Measurements from ENCODE around the gene KIAA0408.

Gene KIAA0408

GRCh38 chr6:127481628-127482027 lies 22.4 kb upstream of the KIAA0408 start:
- Histone ChIP-seq H3K27ac (ENCODE audit: low read depth, low read length, severe bottlenecking) (no peak overlapping the region), H3K9me3 (ENCODE audit: control insufficient read depth, low read length) (no peaks in the 10 kb centered on the region), H3K4me3 (ENCODE audit: extremely low read depth, insufficient read depth, low read length, poor library complexity, severe bottlenecking) (no peak overlapping the region), H3K4me1 (ENCODE audit: control insufficient read depth, insufficient read depth, low read length, poor library complexity, severe bottlenecking) (no peaks in the 10 kb centered on the region), H3K36me3 (ENCODE audit: control insufficient read depth, insufficient read depth, low read length) (peaks cover 36% of the 10 kb centered on the region)
- 80 to 90% methylated on average over 2 of the region's 4 CpGs for WGBS, 2 experiments (ENCODE audit: insufficient coverage in 2 of 2)

DNA sequence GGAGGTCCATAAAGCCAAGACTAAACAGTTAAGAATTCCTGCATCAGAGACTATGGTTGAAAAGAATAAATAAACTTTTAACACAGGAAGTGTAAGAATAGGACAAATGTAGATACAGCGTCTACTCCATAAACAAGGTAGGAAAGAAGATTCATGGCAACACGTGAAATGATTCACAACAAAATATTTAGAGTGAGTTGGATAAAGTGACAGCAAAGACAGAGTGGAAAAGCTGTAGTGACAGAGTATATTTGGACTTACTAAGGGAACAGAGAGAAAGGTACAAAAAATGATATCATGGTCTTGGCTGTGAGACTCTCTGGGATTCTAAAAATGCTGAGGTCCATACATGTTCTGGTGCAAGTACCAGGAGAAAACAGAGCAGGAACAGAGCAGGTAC lies 21.9 kb upstream of the KIAA0408 start:
- no peak overlapping the region for H3K27ac ChIP-seq (ENCODE audit: low read depth, low read length, severe bottlenecking)
- peaks cover 39% of the 10 kb centered on the region for H3K36me3 ChIP-seq (ENCODE audit: control insufficient read depth, insufficient read depth, low read length)
- H3K4me1 ChIP-seq (ENCODE audit: control insufficient read depth, insufficient read depth, low read length, poor library complexity, severe bottlenecking), result no peaks in the 10 kb centered on the region
- 89 to 100% methylated on average over 1 of the region's 2 CpGs for WGBS, 2 experiments (ENCODE audit: insufficient coverage in 2 of 2)
- H3K9me3 ChIP-seq (ENCODE audit: control insufficient read depth, low read length), result no peaks in the 10 kb centered on the region
- no peak overlapping the region for H3K4me3 ChIP-seq (ENCODE audit: extremely low read depth, insufficient read depth, low read length, poor library complexity, severe bottlenecking)

GRCh38 chr6:127477658-127478057 lies 18.5 kb upstream of the KIAA0408 start:
- Histone ChIP-seq H3K27ac (ENCODE audit: low read depth, low read length, severe bottlenecking) (no peak overlapping the region), H3K36me3 (ENCODE audit: control insufficient read depth, insufficient read depth, low read length) (peaks cover 56% of the 10 kb centered on the region), H3K9me3 (ENCODE audit: control insufficient read depth, low read length) (no peaks in the 10 kb centered on the region), H3K4me3 (ENCODE audit: extremely low read depth, insufficient read depth, low read length, poor library complexity, severe bottlenecking) (no peak overlapping the region), H3K4me1 (ENCODE audit: control insufficient read depth, insufficient read depth, low read length, poor library complexity, severe bottlenecking) (no peaks in the 10 kb centered on the region)
- WGBS, 2 experiments (ENCODE audit: insufficient coverage in 2 of 2), result no CpG with 5 or more reads among the region's 1 CpG

DNA sequence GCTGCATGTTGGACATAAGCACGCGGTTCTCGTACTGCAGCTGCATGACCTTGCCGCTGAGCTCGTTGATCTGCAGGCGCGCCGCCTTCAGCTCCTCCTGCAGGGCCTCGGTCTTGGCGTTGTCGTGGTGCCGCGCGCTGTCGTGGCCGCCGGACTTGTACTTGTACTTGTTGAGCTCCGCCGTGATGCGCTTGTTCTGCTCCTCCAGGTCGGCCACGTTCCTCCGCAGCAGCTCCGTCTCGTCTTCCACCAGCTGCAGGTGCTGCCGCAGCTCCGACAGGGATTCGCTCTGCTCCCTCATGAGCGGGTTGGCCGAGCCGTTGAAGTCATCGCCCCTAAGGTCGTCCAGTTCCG lies 16.6 kb upstream of the KIAA0408 start:
- Histone ChIP-seq H3K4me3 (ENCODE audit: extremely low read depth, insufficient read depth, low read length, poor library complexity, severe bottlenecking) (no peak overlapping the region), H3K9me3 (ENCODE audit: control insufficient read depth, low read length) (no peaks in the 10 kb centered on the region), H3K36me3 (ENCODE audit: control insufficient read depth, insufficient read depth, low read length) (peaks cover 66% of the 10 kb centered on the region), H3K4me1 (ENCODE audit: control insufficient read depth, insufficient read depth, low read length, poor library complexity, severe bottlenecking) (no peaks in the 10 kb centered on the region), H3K27ac (ENCODE audit: low read depth, low read length, severe bottlenecking) (no peak overlapping the region)
- WGBS, 2 experiments (ENCODE audit: insufficient coverage in 2 of 2), result 95 to 97% methylated on average over 34 of the region's 34 CpGs

- no peaks in the 10 kb centered on the region for H3K4me1 ChIP-seq (ENCODE audit: control insufficient read depth, insufficient read depth, low read length, poor library complexity, severe bottlenecking)
- H3K36me3 ChIP-seq (ENCODE audit: control insufficient read depth, insufficient read depth, low read length), result peaks cover 66% of the 10 kb centered on the region
- no peaks in the 10 kb centered on the region for H3K9me3 ChIP-seq (ENCODE audit: control insufficient read depth, low read length)
- H3K4me3 ChIP-seq (ENCODE audit: extremely low read depth, insufficient read depth, low read length, poor library complexity, severe bottlenecking), result no peak overlapping the region
- no peak overlapping the region for H3K27ac ChIP-seq (ENCODE audit: low read depth, low read length, severe bottlenecking)
- 97% methylated on average over 87 of the region's 87 CpGs for WGBS, 2 experiments (ENCODE audit: insufficient coverage in 2 of 2)
These were observed 16.1 kb upstream of the KIAA0408 start for GRCh38 chr6:127475135-127475822.

GRCh38 chr6:127471379-127472255 lies 12.4 kb upstream of the KIAA0408 start:
- Histone ChIP-seq H3K36me3 (ENCODE audit: control insufficient read depth, insufficient read depth, low read length) (peaks cover 61% of the 10 kb centered on the region), H3K27ac (ENCODE audit: low read depth, low read length, severe bottlenecking) (no peak overlapping the region), H3K9me3 (ENCODE audit: control insufficient read depth, low read length) (no peaks in the 10 kb centered on the region), H3K4me1 (ENCODE audit: control insufficient read depth, insufficient read depth, low read length, poor library complexity, severe bottlenecking) (no peaks in the 10 kb centered on the region), H3K4me3 (ENCODE audit: extremely low read depth, insufficient read depth, low read length, poor library complexity, severe bottlenecking) (no peak overlapping the region)
- WGBS, 2 experiments (ENCODE audit: insufficient coverage in 2 of 2), result 86 to 100% methylated on average over 1 to 2 of the region's 5 CpGs

- H3K4me1 ChIP-seq (ENCODE audit: control insufficient read depth, insufficient read depth, low read length, poor library complexity, severe bottlenecking), result no peaks in the 10 kb centered on the region
- no peak overlapping the region for H3K4me3 ChIP-seq (ENCODE audit: extremely low read depth, insufficient read depth, low read length, poor library complexity, severe bottlenecking)
- H3K9me3 ChIP-seq (ENCODE audit: control insufficient read depth, low read length), result no peaks in the 10 kb centered on the region
- H3K36me3 ChIP-seq (ENCODE audit: control insufficient read depth, insufficient read depth, low read length), result peaks cover 49% of the 10 kb centered on the region
- no peak overlapping the region for H3K27ac ChIP-seq (ENCODE audit: low read depth, low read length, severe bottlenecking)
- 100% methylated on average over 1 of the region's 2 CpGs; no CpG with 5 or more reads in 1 of the 2 experiments for WGBS, 2 experiments (ENCODE audit: insufficient coverage in 2 of 2)
These were observed 9.7 kb upstream of the KIAA0408 start for GRCh38 chr6:127468936-127469335.

GRCh38 chr6:127466416-127466815 lies 7.2 kb upstream of the KIAA0408 start:
- no peaks in the 10 kb centered on the region for H3K9me3 ChIP-seq (ENCODE audit: control insufficient read depth, low read length)
- no peak overlapping the region for H3K4me3 ChIP-seq (ENCODE audit: extremely low read depth, insufficient read depth, low read length, poor library complexity, severe bottlenecking)
- H3K4me1 ChIP-seq (ENCODE audit: control insufficient read depth, insufficient read depth, low read length, poor library complexity, severe bottlenecking), result no peaks in the 10 kb centered on the region
- H3K36me3 ChIP-seq (ENCODE audit: control insufficient read depth, insufficient read depth, low read length), result peaks cover 31% of the 10 kb centered on the region
- no peak overlapping the region for H3K27ac ChIP-seq (ENCODE audit: low read depth, low read length, severe bottlenecking)
- 88 to 98% methylated on average over 4 to 5 of the region's 5 CpGs for WGBS, 2 experiments (ENCODE audit: insufficient coverage in 2 of 2)

- H3K4me3 ChIP-seq (ENCODE audit: extremely low read depth, insufficient read depth, low read length, poor library complexity, severe bottlenecking), result no peak overlapping the region
- WGBS, 2 experiments (ENCODE audit: insufficient coverage in 2 of 2), result 20% methylated on average over 1 of the region's 3 CpGs; no CpG with 5 or more reads in 1 of the 2 experiments
- no peaks in the 10 kb centered on the region for H3K9me3 ChIP-seq (ENCODE audit: control insufficient read depth, low read length)
- H3K27ac ChIP-seq (ENCODE audit: low read depth, low read length, severe bottlenecking), result no peak overlapping the region
- H3K4me1 ChIP-seq (ENCODE audit: control insufficient read depth, insufficient read depth, low read length, poor library complexity, severe bottlenecking), result no peaks in the 10 kb centered on the region
- H3K36me3 ChIP-seq (ENCODE audit: control insufficient read depth, insufficient read depth, low read length), result peaks cover 16% of the 10 kb centered on the region
These were observed 5.8 kb upstream of the KIAA0408 start for GRCh38 chr6:127464881-127465459.

GRCh38 chr6:127464161-127464880 lies 5.1 kb upstream of the KIAA0408 start:
- H3K4me1 ChIP-seq (ENCODE audit: control insufficient read depth, insufficient read depth, low read length, poor library complexity, severe bottlenecking), result no peaks in the 10 kb centered on the region
- no peak overlapping the region for H3K4me3 ChIP-seq (ENCODE audit: extremely low read depth, insufficient read depth, low read length, poor library complexity, severe bottlenecking)
- peaks cover 11% of the 10 kb centered on the region for H3K36me3 ChIP-seq (ENCODE audit: control insufficient read depth, insufficient read depth, low read length)
- H3K27ac ChIP-seq (ENCODE audit: low read depth, low read length, severe bottlenecking), result no peak overlapping the region
- no peaks in the 10 kb centered on the region for H3K9me3 ChIP-seq (ENCODE audit: control insufficient read depth, low read length)
- WGBS, 2 experiments (ENCODE audit: insufficient coverage in 2 of 2), result 44% methylated on average over 5 of the region's 6 CpGs; no CpG with 5 or more reads in 1 of the 2 experiments

Data from mesodermal cell (in vitro differentiated cells).